ENCODE measurements around the gene CPNE5. TPM values are rescaled to one million over a fixed set of nuclear protein-coding genes. Genes with fewer than 3 reads are reported as not detected.
"Not testable (repeated sequence)": the region's sequence is repeated elsewhere in the genome, so short reads cannot be mapped to it uniquely, and the experiment has no call there.

Gene CPNE5
- total RNA-seq, 1 donor from 2014 or later: not detected

DNA sequence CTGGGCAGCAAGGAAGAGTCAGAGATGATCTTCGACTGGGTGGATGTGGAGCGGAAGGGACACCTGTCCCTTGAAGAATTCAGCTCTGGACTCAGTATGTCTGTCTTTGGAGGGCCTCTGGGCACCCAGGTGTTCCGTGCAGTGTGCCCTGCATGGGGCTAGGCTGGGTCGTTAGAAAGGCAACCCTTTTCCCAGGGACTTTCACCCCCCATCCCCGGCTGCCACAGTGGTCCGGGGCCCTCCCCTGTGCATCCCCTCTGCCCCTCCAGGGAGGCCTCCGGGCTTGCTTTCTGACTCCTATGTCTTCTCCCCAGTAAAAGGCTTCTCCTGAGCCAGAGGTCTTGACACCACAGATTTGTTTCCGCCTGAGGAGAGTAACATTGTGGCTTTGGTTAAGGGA, 125.4 kb downstream of the CPNE5 start:
- TF ChIP-seq, protein P1, sequence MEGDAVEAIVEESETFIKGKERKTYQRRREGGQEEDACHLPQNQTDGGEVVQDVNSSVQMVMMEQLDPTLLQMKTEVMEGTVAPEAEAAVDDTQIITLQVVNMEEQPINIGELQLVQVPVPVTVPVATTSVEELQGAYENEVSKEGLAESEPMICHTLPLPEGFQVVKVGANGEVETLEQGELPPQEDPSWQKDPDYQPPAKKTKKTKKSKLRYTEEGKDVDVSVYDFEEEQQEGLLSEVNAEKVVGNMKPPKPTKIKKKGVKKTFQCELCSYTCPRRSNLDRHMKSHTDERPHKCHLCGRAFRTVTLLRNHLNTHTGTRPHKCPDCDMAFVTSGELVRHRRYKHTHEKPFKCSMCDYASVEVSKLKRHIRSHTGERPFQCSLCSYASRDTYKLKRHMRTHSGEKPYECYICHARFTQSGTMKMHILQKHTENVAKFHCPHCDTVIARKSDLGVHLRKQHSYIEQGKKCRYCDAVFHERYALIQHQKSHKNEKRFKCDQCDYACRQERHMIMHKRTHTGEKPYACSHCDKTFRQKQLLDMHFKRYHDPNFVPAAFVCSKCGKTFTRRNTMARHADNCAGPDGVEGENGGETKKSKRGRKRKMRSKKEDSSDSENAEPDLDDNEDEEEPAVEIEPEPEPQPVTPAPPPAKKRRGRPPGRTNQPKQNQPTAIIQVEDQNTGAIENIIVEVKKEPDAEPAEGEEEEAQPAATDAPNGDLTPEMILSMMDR (IDR thresholded peaks at IDR 0.05): no peak
- H3K36me3 Mint-ChIP-seq (ENCODE audit: unreplicated experiment): no peaks in the 10 kb centered on the region
- peaks cover 7% of the 10 kb centered on the region for H3K4me1 Mint-ChIP-seq (ENCODE audit: unreplicated experiment)
- no peaks in the 10 kb centered on the region for H3K27me3 Mint-ChIP-seq (ENCODE audit: unreplicated experiment)
- H3K4me3 Mint-ChIP-seq (ENCODE audit: unreplicated experiment): no peak overlapping the region
- no peak overlapping the region for H3K27ac Mint-ChIP-seq (ENCODE audit: unreplicated experiment)
- no peaks in the 10 kb centered on the region for H3K9me3 Mint-ChIP-seq (ENCODE audit: unreplicated experiment)
- DNase-seq (ENCODE audit: extremely low spot score, unreplicated experiment): no peak

DNA sequence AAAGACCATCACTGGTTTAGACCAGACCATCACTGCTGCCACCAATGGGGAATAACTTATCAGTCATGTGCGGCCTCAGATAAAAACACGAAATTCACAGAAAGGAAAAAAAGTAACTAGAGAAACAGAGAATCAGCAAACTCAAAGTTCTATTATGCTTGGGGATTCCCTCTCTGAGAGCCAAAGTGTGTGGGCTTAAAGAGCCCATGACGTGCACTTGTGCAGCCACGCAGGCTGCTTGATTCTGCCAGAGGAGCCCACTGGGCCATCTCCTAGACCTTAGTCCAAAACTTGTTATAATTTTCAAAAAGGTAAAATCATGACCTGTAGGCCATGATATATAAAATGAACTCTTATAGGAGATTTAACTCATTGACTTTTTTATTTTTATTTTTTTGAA, 126.4 kb downstream of the CPNE5 start:
- no peak overlapping the region for H3K4me3 Mint-ChIP-seq (ENCODE audit: unreplicated experiment)

DNA sequence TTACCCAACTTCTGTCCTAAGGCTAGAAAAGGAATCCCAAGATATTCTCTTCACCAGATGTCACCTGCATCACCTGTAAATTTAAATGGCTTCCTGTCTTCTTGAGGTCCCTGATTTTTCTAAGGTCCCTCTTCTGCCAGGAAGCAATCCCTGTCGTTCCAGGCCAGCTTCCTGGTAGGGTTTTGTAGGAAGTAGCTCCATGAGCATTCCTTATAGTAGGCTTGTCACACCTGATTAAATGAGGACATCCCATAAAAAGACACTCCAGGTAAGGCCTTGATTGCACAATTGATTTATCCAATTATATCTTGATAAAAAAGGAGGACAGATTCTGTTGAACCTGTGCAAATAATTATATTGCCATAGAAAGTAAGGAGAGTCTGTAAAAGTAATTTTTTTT, 132.9 kb downstream of the CPNE5 start:
- H3K36me3 Mint-ChIP-seq (ENCODE audit: unreplicated experiment): no peaks in the 10 kb centered on the region
- no peaks in the 10 kb centered on the region for H3K4me1 Mint-ChIP-seq (ENCODE audit: unreplicated experiment)
- TF ChIP-seq, protein P1 (IDR thresholded peaks at IDR 0.05): no peak
- no peak overlapping the region for H3K27ac Mint-ChIP-seq (ENCODE audit: unreplicated experiment)
- no peaks in the 10 kb centered on the region for H3K9me3 Mint-ChIP-seq (ENCODE audit: unreplicated experiment)
- DNase-seq (ENCODE audit: extremely low spot score, unreplicated experiment): no peak
- no peak overlapping the region for H3K4me3 Mint-ChIP-seq (ENCODE audit: unreplicated experiment)
- peaks cover 7% of the 10 kb centered on the region for H3K27me3 Mint-ChIP-seq (ENCODE audit: unreplicated experiment)

More for the DNA sequence above, 126.4 kb downstream of the CPNE5 start:
- no peak for DNase-seq (ENCODE audit: extremely low spot score, unreplicated experiment)
- Mint-ChIP-seq H3K9me3 (ENCODE audit: unreplicated experiment) (no peaks in the 10 kb centered on the region), H3K27ac (ENCODE audit: unreplicated experiment) (no peak overlapping the region), H3K27me3 (ENCODE audit: unreplicated experiment) (no peaks in the 10 kb centered on the region), H3K4me1 (ENCODE audit: unreplicated experiment) (peaks cover 7% of the 10 kb centered on the region), H3K36me3 (ENCODE audit: unreplicated experiment) (no peaks in the 10 kb centered on the region)
- TF ChIP-seq, protein P1 (IDR thresholded peaks at IDR 0.05): no peak

DNA sequence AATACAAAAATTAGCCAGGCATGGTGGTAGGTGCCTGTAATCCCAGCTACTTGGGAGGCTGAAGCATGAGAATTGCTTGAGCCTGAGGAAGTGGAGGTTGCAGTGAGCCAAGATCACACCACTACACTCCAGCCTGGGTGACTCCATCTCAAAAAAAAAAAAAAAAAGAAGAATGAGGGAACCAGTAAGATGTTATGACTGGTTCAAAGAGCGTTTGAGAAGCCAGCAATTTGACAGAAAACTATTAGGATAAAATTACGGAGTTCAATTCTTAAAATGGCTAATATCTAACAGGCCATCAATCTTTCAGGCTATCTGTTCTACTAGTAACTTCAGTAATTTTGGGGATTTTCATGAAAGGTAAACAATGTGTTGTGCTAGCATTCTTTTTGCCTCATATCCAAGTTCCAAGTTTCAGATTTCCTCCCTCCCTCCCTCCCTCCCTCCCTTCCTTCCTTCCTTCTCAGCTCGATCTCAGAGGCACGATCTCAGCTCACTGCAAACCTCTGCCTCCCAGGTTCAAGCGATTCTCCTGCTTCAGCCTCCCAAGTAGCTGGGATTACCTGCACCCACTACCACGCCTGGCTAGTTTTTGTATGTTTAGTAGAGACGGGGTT, 134.2 kb downstream of the CPNE5 start:
- H3K4me3 Mint-ChIP-seq (ENCODE audit: unreplicated experiment); H3K9me3 Mint-ChIP-seq (ENCODE audit: unreplicated experiment); DNase-seq (ENCODE audit: extremely low spot score, unreplicated experiment); H3K27ac Mint-ChIP-seq (ENCODE audit: unreplicated experiment); H3K4me1 Mint-ChIP-seq (ENCODE audit: unreplicated experiment); H3K27me3 Mint-ChIP-seq (ENCODE audit: unreplicated experiment); H3K36me3 Mint-ChIP-seq (ENCODE audit: unreplicated experiment): not testable (repeated sequence)

DNA sequence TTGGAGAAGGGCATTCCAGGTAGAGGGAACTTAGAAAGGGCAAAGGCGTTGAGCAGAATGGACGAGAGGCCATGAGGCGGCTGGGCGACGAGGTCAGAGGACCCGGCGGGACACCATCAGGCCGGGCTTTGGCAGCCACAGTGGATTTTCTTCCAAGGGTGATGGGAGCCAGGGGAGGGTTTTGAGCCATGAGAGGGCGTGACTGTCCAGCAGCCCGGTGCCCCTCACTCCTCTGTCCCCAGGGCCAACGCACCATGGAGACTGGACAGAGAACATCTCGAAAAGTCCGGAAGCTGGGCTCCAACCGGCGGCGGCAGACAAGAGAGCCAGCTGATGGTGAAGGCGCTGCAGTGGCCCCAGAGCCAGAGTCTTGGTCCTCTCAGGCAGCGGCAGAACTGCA, 135.3 kb downstream of the CPNE5 start:
- DNase-seq (ENCODE audit: extremely low spot score, unreplicated experiment): no peak
- H3K36me3 Mint-ChIP-seq (ENCODE audit: unreplicated experiment): no peaks in the 10 kb centered on the region
- H3K27me3 Mint-ChIP-seq (ENCODE audit: unreplicated experiment): peaks cover 7% of the 10 kb centered on the region
- no peaks in the 10 kb centered on the region for H3K4me1 Mint-ChIP-seq (ENCODE audit: unreplicated experiment)
- H3K9me3 Mint-ChIP-seq (ENCODE audit: unreplicated experiment): no peaks in the 10 kb centered on the region
- TF ChIP-seq, protein P1 (IDR thresholded peaks at IDR 0.05): no peak
- H3K4me3 Mint-ChIP-seq (ENCODE audit: unreplicated experiment): no peak overlapping the region
- H3K27ac Mint-ChIP-seq (ENCODE audit: unreplicated experiment): no peak overlapping the region
